Endometrium (tissue), 2 donors: ENCODE data around the gene SCAMP3.
"Not testable (repeated sequence)": the region's sequence is repeated elsewhere in the genome, so short reads cannot be mapped to it uniquely, and the experiment has no call there.

ENCODE experiments used
- FAIRE-seq: peaks from 2 replicates; lab custom pipeline; 2012; peaks lifted over from hg19 to GRCh38; lab: Jason Lieb, UNC
- donor health status: control.
- donor health status: control.

The SCAMP3 gene

DNA sequence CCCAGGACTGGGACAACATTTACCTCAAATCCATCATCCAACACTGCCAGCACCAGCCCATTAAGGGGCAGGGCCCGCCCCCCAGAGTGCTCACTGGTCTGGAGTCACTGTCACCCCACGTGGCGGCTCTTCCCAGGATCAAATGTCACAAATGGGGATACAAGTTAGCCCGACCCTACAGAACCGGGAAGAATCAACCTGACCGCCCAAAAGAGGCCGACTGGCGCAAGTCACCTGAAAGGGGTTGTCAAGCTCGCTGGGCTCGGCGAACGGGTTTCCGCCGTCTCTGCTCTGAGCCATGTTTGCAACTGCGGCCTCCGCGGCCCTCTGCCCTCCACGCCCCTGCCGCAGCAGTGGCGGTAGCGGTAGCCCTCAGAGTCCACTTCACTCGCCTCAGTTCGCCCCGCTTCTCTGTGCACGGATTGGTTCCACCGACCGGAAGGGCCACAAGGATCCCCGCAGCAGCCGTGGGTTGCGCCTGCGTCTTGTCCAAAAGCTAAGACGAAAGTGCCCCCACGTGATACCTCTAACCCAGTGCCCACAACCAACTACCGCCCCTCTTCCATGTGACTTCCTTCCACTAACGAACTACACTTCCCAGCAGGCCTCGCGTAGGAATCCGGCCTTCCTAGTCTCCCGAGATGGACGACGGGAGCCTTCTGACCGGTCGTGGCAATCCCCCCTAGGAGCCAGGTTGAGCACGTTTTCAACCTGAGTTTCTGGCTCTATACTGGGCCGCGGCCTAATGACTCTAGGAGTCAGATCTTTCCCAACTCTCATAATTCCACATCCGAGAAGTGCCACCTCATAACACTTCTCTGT lies at the start of gene SCAMP3:
Gene SCAMP3 (minus strand): TSS at position 509 of the 822 bp plus-strand sequence. CDS start 209 bp downstream, at position 300.
- FAIRE-seq, result peak; percentile 86

DNA sequence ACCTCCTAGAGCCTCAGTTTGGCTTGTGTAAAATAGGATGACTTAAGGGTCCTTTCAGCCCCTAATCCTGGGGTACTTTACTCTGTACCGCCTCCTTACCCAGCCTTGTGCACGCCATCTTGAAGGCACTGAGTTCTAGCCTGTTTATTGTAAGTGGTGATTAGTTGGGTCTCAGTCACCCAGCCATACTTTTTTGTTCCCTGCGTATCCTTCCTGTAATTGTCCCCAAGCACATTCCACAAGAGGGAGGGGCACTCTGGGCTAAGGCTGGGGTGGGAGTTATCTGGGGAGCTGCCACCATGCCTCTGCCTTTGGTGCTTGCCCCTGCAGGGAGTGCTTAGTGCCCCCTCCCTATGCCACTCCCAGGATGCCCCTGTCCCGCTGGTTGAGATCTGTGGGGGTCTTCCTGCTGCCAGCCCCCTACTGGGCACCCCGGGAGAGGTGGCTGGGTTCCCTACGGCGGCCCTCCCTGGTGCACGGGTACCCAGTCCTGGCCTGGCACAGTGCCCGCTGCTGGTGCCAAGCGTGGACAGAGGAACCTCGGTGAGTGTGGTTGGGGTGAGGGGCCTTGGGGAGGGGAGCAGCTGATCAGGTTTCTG lies 47.4 kb upstream of the SCAMP3 start:
- FAIRE-seq, result no peak

DNA sequence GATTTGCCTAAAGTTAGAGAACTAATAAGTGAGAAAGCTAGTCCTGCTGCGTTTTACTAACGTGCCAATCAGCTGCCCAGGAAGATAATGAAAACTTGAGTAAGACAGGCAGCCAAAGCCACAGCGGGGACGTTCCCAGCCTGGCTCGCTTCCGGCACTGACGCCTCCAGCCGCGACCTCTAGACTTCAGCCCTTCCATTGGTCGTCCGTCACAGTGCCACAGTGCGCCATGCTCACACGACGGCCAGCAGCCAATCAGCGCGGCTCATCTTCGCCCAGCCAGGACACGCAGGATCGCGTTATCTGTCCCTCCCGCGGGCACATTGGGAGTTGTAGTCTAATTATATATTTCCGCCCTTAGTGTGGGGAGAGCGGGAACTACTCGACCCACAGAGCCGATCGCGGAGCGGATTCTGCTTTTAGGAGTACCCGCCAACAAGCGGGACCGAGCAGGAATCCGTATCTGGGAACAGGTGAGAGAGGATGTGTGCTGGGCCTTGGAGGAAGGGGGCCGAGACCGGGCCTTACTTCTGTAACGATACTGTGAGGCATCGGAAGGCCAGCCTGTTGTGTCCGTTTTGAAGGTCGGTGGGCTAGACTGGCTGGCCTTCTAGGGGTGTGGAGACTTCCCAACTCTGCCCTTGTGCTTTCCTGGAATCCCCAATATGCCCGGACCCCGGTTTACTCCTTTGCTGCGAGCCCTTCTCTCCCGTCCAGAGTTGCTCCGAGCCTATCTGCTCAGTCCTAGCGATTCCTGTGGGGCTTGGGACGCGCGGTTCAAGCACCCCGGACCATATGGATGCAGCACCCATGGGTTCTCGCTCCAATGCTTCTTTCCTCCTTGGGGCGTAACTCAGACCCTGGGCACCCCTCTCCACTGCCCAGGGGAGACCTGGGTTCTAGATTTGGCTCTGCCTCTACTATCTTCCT lies 46.6 kb upstream of the SCAMP3 start, which contains the start of gene FDPS:
Gene FDPS (plus strand): TSS at position 374 of the 930 bp plus-strand sequence. CDS start 924 bp downstream, outside the sequence.
- FAIRE-seq, result peak; percentile 96

DNA sequence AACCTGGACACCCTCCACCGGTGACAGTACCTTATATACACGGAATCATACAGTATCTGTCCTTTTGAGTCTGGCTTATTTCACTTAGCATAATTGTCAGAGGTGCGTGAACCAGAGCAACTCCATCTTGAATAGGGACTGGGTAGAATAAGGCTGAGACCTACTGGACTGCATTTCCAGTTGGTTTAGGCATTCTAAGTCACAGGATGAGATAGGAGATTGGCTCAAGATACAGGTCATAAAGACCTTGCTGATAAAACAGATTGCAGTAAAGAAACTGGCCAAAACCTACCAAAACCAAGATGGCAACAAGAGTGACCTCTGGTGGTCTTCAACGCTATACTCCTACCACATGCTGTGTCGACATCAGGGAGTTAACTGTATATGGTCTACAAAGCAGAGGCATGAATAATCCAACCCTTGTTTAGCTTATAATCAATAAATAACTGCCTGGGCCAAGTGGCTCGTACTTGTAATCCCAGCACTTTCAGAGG lies 45.1 kb upstream of the SCAMP3 start:
- FAIRE-seq, result no peak

DNA sequence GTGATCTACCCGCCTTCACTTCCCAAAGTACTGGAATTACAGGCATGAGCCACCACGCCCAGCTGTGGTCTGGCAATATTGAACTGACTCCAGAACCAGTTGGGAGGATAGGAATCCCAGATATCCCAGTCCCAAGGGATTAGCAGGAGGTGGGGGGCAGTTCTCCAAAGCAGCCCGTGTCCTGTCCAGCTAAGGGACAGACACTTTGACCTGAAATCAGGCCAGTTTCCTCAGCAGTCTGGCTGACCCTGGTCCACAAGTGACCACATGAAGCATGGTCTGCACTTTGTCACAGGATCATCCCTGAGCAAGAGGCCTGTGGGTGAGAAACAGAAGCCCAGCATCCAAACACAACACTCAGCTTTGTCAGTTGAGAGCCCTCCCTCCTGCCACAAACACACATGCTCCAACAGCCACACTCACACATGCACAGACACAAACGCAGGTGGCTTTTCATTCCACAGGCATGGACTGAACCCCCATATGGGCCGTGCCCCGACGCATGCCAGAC lies 43.8 kb upstream of the SCAMP3 start:
- FAIRE-seq, result no peak

DNA sequence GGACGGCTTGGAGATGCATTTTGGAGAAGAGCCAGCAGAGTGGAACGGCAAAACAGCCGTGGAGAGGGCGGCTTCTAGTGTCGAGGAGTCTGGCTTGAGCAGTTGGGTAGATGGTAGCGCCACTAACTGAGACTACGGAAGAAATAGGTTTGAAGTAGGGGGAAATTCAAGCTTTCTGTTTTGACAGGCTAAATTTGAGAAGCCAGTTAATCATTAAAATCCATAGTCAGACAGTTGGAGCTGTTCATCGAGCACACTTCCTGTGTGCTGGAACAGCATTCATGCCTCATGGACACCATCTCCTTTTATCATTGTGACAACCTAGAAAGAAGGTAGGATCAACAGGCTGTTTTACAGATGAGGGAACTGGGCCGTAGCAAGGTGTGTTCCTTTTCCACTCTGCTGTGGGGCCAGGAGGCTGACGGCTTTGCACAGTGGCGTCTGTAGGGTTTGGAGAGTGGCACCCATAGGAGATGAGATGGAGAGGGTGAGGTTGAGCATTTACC lies 42.5 kb upstream of the SCAMP3 start:
- FAIRE-seq, result no peak

GRCh38 chr1:155301342-155301841 lies 39.2 kb upstream of the SCAMP3 start, which contains the start of gene PKLR:
PKLR (minus strand) TSS chr1:155301438; CDS start chr1:155301395, 43 bp downstream.
- no peak for FAIRE-seq

- no peak for FAIRE-seq
Measured at GRCh38 chr1:155300553-155301329, 38.6 kb upstream of the SCAMP3 start.

DNA sequence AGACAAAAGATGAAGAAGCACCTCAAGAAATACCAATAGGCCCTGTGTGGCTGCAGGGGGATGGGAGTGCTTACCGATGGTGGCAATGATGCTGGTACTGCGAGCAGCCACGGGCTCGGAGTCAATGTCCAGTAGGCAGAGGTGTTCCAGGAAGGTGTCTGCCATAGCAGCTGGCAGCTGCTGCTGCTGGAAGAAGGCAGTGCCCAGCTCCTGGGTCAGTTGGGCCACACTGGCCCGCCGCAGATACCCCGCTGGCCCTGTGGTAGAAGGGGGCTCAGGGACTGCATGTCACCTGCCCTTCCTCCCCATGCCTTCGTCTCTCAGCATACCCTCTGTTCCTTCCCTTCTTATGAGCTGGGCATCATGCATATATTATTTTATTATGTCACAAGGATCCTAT lies 37.9 kb upstream of the SCAMP3 start:
- no peak for FAIRE-seq

DNA sequence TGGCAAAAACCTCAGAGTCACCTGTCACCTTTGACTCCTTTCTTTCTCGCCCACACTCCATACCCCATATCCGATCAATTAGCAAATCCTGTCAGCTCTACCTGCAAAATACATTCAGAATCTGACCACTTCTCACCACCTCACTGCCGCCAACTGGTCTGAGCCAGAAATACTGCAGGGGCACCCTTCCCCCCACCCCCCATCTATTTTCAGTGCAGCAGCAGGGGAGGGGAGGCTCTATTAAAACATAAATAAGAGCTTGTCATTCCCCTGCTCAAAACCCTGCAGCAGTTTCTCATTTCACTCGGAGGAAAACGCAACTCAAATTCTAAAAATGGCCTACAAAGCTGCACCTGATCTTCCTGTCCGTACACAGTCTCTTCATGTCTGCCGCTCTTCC lies 35.2 kb upstream of the SCAMP3 start:
- no peak for FAIRE-seq

DNA sequence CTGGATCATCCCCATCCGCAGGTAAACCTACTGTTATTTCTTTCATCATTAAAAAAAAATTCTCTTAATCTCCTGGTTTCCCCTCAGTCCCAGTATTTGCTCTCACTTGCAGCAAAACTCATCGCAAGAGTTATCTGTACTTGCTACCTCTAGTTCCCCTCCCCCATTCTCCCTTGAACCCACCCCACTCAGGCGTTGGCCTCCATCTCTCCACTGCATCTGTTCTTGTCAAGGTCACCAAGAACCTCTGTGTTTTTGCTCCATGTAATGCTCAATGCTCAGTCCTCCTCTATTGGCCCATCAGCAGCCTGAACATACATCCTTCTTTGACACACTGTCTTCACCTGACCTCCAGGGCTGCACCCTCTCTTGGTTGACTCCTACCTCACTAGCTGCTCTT lies 34.5 kb upstream of the SCAMP3 start:
- FAIRE-seq, result no peak

DNA sequence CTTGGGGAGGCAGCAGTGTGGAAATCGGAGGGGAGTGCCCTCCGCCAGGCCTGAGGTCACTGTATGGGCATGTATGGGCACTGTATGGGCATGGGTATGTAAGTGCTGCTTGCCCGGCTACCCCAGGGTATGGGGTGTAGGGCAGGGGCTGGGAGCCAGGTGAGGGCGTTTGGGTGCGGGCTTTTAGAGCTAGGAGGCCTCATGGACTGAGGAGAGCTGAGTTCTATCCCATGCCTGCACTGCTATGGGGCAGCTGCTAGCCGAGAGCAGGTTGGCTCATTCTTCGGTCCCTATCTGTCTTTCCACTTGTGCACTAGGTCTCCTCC lies 33.7 kb upstream of the SCAMP3 start:
- no peak for FAIRE-seq

GRCh38 chr1:155295183-155295941 lies 33.2 kb upstream of the SCAMP3 start:
- FAIRE-seq, result no peak

GRCh38 chr1:155294520-155295182 lies 32.5 kb upstream of the SCAMP3 start:
- no peak for FAIRE-seq

GRCh38 chr1:155293086-155293749 lies 31.1 kb upstream of the SCAMP3 start:
- no peak for FAIRE-seq

DNA sequence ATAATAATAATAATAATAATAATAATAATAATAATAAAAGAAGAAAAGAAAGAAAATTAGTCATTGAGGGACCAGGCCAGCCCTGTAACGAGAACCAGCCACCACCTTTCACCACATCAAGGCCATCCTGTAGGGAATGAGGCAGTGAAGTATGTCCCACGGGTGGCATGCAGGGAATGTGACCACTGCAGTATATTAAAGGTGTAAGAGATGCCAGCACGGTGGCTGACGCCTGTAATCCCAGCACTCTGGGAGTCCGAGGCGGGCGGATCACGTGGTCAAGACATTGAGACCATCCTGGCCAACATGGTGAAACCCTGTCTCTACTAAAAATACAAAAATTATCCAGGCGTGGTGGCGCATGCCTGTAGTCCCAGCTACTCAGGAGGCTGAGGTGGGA lies 28.8 kb upstream of the SCAMP3 start:
- not testable (repeated sequence) for FAIRE-seq

DNA sequence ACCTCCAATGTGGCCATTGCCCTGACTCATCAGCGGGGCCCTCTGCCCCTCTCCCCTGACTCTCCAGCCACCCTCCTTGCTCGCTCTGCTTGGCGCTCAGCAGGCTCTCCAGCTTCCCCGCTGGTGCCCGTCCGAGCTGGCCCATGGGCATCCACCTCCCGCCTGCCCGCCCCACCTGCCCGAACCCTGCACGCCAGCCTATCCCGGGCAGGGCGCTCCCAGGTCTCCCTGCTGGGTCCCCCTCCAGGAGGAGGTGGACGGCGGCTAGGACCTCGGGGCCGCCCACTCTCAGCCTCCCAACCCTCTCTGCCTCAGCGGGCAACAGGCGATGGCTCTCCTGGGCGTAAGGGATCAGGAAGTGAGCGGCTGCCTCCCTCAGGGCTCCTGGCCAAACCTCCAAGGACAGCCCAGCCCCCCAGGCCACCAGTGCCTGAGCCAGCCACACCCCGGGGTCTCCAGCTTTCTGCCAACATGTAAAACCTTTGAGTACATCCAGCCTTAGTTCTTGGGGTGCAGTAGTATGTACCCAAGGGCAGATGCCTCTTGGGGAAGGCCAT lies 25.9 kb upstream of the SCAMP3 start:
- no peak for FAIRE-seq

GRCh38 chr1:155286544-155286943 lies 24.4 kb upstream of the SCAMP3 start:
- FAIRE-seq, result no peak

DNA sequence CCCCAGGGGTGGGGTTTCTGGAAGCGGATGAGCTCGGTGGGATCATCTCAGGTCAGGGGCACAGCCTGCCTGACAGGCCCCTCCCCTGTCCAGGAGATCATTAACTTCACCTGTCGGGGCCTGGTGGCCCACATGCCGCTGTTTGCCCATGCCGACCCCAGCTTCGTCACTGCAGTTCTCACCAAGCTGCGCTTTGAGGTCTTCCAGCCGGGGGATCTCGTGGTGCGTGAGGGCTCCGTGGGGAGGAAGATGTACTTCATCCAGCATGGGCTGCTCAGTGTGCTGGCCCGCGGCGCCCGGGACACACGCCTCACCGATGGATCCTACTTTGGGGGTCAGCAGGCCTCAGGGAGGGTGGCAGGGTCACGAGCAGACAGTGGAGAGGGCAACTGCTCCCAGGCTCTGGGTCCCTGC lies 23.5 kb upstream of the SCAMP3 start:
- FAIRE-seq, result no peak
